ENCODE results near the gene TMEM63A. TPM values are rescaled to one million over a fixed set of nuclear protein-coding genes. Genes with fewer than 3 reads are reported as not detected.

Gene TMEM63A
- total and polyA plus RNA-seq, 2 of the 13 experiments (the other 11 are each of a cell fraction or from before 2014, with no cell fraction given): 23.9 to 53.3 TPM

DNA sequence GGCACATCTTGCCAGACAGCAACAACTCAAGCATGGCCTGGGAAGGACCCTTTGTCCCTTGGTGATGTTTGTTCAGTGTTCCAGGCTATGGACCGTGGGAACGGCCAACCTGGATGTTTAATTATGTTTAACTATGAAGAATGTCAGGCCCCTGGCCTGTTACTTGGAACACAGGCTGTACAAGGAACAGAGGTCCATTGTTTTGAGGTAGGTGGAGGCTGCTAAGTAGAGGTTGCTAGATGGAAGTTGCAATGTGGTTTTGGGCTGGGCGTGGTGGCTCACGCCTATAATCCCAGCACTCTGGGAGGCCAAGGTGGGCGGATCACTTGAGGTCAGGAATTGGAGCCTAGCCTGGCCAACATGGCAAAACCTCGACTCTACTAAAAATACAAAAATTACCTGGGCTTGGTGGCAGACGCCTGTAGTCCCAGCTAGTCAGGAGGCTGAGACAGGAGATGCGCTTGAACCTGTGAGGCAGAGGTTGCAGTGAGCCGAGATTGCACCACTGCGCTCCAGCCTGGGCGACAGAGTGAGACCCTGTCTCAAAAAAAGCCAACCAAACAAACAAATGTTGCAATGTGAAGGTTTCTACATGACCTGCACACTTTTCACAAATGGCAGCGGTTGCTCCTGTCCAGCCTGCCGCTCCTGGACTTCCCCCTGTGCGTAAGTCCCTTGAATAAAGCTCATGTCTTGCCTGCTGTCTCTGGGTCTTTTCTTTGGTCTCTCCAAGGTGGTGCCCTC lies 9.2 kb upstream of the TMEM63A start (continued):
- TF ChIP-seq ZNF781 (CRISPR knock-in tag; IDR thresholded peaks at IDR 0.05; ENCODE audit: borderline replicate concordance, not compliant biosample characterization) (no peak), HIVEP1 (CRISPR knock-in tag; IDR thresholded peaks at IDR 0.05) (no peak), ZNF788 (CRISPR knock-in tag; IDR thresholded peaks at IDR 0.05; ENCODE audit: borderline replicate concordance) (peak; percentile 24; the same call in 1 of the 2 replicates), ZSCAN29 (CRISPR knock-in tag; conservative IDR thresholded peaks at IDR 0.05) (no peak), ZSCAN31 (CRISPR knock-in tag; IDR thresholded peaks at IDR 0.05; ENCODE audit: low read depth) (0 out of 2 replicates have a peak, but pooled peaks have one; percentile 49), MAFK (conservative IDR thresholded peaks at IDR 0.05 in 1 of 2, IDR thresholded peaks at IDR 0.05 in 1 of 2; ENCODE audit: low read length in 2 of 2) (no peak), ZNF768 (CRISPR knock-in tag; IDR thresholded peaks at IDR 0.05) (no peak), ZNF251 (CRISPR knock-in tag; IDR thresholded peaks at IDR 0.05) (no peak), REXO4 (CRISPR knock-in tag; IDR thresholded peaks at IDR 0.05; ENCODE audit: borderline replicate concordance) (no peak), GPN1 (CRISPR knock-in tag; IDR thresholded peaks at IDR 0.05; ENCODE audit: borderline replicate concordance) (no peak), PTBP1 (IDR thresholded peaks at IDR 0.05; ENCODE audit: low read depth, low read length, poor library complexity, severe bottlenecking) (no peak), TSC22D2 (CRISPR knock-in tag; IDR thresholded peaks at IDR 0.05; ENCODE audit: borderline replicate concordance) (no peak), ZNF782 (CRISPR knock-in tag; IDR thresholded peaks at IDR 0.05; ENCODE audit: borderline replicate concordance) (no peak), SNRNP70 (IDR thresholded peaks at IDR 0.05; ENCODE audit: low read depth, low read length) (no peak), SP2 (CRISPR knock-in tag; IDR thresholded peaks at IDR 0.05) (no peak), ZEB1 (IDR thresholded peaks at IDR 0.05; ENCODE audit: insufficient replicate concordance, low read depth) (no peak), LCORL (IDR thresholded peaks at IDR 0.05) (0 out of 2 replicates have a peak, but pooled peaks have one; percentile 22), LCORL (CRISPR knock-in tag; IDR thresholded peaks at IDR 0.05) (no peak), ZZZ3 (CRISPR knock-in tag; IDR thresholded peaks at IDR 0.05; ENCODE audit: borderline replicate concordance) (no peak), NFE2L1 (CRISPR knock-in tag; IDR thresholded peaks at IDR 0.05; ENCODE audit: borderline replicate concordance) (no peak), HES4 (CRISPR knock-in tag; IDR thresholded peaks at IDR 0.05; ENCODE audit: borderline replicate concordance) (no peak), AGO1 (IDR thresholded peaks at IDR 0.05; ENCODE audit: low read depth, low read length, poor library complexity, severe bottlenecking) (no peak), POGZ (CRISPR knock-in tag; IDR thresholded peaks at IDR 0.05) (no peak), ZNF761 (CRISPR knock-in tag; conservative IDR thresholded peaks at IDR 0.05) (no peak)
- TF ChIP-seq, protein P1, sequence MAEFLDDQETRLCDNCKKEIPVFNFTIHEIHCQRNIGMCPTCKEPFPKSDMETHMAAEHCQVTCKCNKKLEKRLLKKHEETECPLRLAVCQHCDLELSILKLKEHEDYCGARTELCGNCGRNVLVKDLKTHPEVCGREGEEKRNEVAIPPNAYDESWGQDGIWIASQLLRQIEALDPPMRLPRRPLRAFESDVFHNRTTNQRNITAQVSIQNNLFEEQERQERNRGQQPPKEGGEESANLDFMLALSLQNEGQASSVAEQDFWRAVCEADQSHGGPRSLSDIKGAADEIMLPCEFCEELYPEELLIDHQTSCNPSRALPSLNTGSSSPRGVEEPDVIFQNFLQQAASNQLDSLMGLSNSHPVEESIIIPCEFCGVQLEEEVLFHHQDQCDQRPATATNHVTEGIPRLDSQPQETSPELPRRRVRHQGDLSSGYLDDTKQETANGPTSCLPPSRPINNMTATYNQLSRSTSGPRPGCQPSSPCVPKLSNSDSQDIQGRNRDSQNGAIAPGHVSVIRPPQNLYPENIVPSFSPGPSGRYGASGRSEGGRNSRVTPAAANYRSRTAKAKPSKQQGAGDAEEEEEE (CRISPR knock-in tag; IDR thresholded peaks at IDR 0.05; ENCODE audit: borderline replicate concordance): no peak
- TF ChIP-seq, protein P2, sequence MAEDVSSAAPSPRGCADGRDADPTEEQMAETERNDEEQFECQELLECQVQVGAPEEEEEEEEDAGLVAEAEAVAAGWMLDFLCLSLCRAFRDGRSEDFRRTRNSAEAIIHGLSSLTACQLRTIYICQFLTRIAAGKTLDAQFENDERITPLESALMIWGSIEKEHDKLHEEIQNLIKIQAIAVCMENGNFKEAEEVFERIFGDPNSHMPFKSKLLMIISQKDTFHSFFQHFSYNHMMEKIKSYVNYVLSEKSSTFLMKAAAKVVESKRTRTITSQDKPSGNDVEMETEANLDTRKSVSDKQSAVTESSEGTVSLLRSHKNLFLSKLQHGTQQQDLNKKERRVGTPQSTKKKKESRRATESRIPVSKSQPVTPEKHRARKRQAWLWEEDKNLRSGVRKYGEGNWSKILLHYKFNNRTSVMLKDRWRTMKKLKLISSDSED (CRISPR knock-in tag; IDR thresholded peaks at IDR 0.05): no peak
- TF ChIP-seq, protein P3, sequence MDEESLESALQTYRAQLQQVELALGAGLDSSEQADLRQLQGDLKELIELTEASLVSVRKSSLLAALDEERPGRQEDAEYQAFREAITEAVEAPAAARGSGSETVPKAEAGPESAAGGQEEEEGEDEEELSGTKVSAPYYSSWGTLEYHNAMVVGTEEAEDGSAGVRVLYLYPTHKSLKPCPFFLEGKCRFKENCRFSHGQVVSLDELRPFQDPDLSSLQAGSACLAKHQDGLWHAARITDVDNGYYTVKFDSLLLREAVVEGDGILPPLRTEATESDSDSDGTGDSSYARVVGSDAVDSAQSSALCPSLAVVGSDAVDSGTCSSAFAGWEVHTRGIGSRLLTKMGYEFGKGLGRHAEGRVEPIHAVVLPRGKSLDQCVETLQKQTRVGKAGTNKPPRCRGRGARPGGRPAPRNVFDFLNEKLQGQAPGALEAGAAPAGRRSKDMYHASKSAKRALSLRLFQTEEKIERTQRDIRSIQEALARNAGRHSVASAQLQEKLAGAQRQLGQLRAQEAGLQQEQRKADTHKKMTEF (CRISPR knock-in tag; IDR thresholded peaks at IDR 0.05): no peak

Data from HepG2 (cell line).